ENCODE measurements around the gene KLK12. TPM values are rescaled to one million over a fixed set of nuclear protein-coding genes. Genes with fewer than 3 reads are reported as not detected.

KLK12 gene
- total RNA-seq, 1 experiment from 2014 or later: not detected

- Histone ChIP-seq H3K4ac (ENCODE audit: low read depth, low read length) (no peak overlapping the region), H3K4me2 (ENCODE audit: insufficient read depth, insufficient read length, low read length) (no peak overlapping the region)
Measured at GRCh38 chr19:51024924-51025323, 9.9 kb downstream of the KLK12 start.

More at GRCh38 chr19:51024924-51025323, 9.9 kb downstream of the KLK12 start:
- no peak overlapping the region for H2BK120ac ChIP-seq (ENCODE audit: low read depth, low read length, poor library complexity, severe bottlenecking)
- peaks cover 30 to 51% of the 10 kb centered on the region in 2 experiments for H3K4me1 Mint-ChIP-seq
- no peak overlapping the region for H3K27ac Mint-ChIP-seq
- no peak overlapping the region for H3K9ac ChIP-seq (ENCODE audit: extremely low read depth, insufficient read length, low read length)
- no peaks in the 10 kb centered on the region for H3K23me2 ChIP-seq (ENCODE audit: insufficient read length, low read depth, low read length, poor library complexity, severe bottlenecking)
- H2AK5ac ChIP-seq (ENCODE audit: insufficient read length, low read length): no peak overlapping the region
- no peaks in the 10 kb centered on the region for H3K27me3 ChIP-seq (ENCODE audit: insufficient read depth, low read length)
- H2BK15ac ChIP-seq (ENCODE audit: low read depth, low read length): no peak overlapping the region
- H4K20me1 ChIP-seq (ENCODE audit: control insufficient read depth, insufficient read depth, insufficient read length): no peaks in the 10 kb centered on the region
- DNase-seq: no peak
- no peak overlapping the region for H3K4me3 Mint-ChIP-seq
- H3T11ph ChIP-seq (ENCODE audit: low read length): no peak overlapping the region
- no peaks in the 10 kb centered on the region for H3K79me2 ChIP-seq (ENCODE audit: insufficient read depth, low read length)
- no peak overlapping the region for H3K56ac ChIP-seq (ENCODE audit: insufficient read length, low read depth, low read length)
- H4K8ac ChIP-seq (replicated peaks; ENCODE audit: insufficient read length, low read depth, low read length): no peak overlapping the region
- no peaks in the 10 kb centered on the region for H3K36me3 Mint-ChIP-seq (ENCODE audit: insufficient read depth in 1 of 3, low read depth in 3 of 3)
- H3K18ac ChIP-seq (ENCODE audit: insufficient read length, low read depth, low read length): no peak overlapping the region
- H4K5ac ChIP-seq (ENCODE audit: insufficient read length, low read depth, low read length): no peak overlapping the region
- no peaks in the 10 kb centered on the region for H3K4me1 ChIP-seq (ENCODE audit: insufficient read depth, low read length)
- H3K27me3 Mint-ChIP-seq (ENCODE audit: low read depth): peaks cover 16% of the 10 kb centered on the region
- H2BK20ac ChIP-seq (ENCODE audit: low read depth, low read length, poor library complexity, severe bottlenecking): no peak overlapping the region
- no peak overlapping the region for H2BK5ac ChIP-seq (ENCODE audit: insufficient read length, low read length)
- TF ChIP-seq, protein P1, sequence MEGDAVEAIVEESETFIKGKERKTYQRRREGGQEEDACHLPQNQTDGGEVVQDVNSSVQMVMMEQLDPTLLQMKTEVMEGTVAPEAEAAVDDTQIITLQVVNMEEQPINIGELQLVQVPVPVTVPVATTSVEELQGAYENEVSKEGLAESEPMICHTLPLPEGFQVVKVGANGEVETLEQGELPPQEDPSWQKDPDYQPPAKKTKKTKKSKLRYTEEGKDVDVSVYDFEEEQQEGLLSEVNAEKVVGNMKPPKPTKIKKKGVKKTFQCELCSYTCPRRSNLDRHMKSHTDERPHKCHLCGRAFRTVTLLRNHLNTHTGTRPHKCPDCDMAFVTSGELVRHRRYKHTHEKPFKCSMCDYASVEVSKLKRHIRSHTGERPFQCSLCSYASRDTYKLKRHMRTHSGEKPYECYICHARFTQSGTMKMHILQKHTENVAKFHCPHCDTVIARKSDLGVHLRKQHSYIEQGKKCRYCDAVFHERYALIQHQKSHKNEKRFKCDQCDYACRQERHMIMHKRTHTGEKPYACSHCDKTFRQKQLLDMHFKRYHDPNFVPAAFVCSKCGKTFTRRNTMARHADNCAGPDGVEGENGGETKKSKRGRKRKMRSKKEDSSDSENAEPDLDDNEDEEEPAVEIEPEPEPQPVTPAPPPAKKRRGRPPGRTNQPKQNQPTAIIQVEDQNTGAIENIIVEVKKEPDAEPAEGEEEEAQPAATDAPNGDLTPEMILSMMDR (conservative IDR thresholded peaks at IDR 0.05): no peak
- no CpG with 5 or more reads among the region's 5 CpGs for WGBS (ENCODE audit: extremely low coverage, insufficient read length, low lambda C conversion rate)
- H4K91ac ChIP-seq (ENCODE audit: insufficient read length, low read depth, low read length): no peak overlapping the region
- H3K27ac ChIP-seq (ENCODE audit: insufficient read length, low read depth, low read length): no peak overlapping the region
- no peaks in the 10 kb centered on the region; a peak in 1 of 5 replicates for H3K9me3 Mint-ChIP-seq
- H3K9me3 ChIP-seq (ENCODE audit: control insufficient read depth, low read depth, low read length): no peaks in the 10 kb centered on the region
- H3K23ac ChIP-seq (ENCODE audit: insufficient read length, low read depth, low read length): no peak overlapping the region
- H3K14ac ChIP-seq (ENCODE audit: insufficient read depth, low read length): no peak overlapping the region
- H2BK12ac ChIP-seq (ENCODE audit: insufficient read length, low read depth, low read length): no peak overlapping the region
- H3K79me1 ChIP-seq (ENCODE audit: insufficient read depth, low read depth, low read length, poor library complexity, severe bottlenecking): no peaks in the 10 kb centered on the region
- no peak overlapping the region for H2AFZ ChIP-seq (ENCODE audit: low read length)
